Stimulated activated naive B cell treated with anti-CD40 and anti-IgM and Interleukin-4, amounts not matched to agents 10 μg/mL and 1 μg/mL and 100 μg/mL, for 72 hours (primary cell): ENCODE results near the gene CD4.

Experiments
- ATAC-seq, 2 donors: fragments of 150-1000 bp; cut with Tn5 transposase; replicated peaks; 2 replicates each; pipeline ENCODE4 v1.10.0; 2021; ENCODE audit warnings: moderate library complexity in 1 of 2
- DNase-seq: peaks from one replicate; pipeline ENCODE4 v3.0.0; 2021
- H3K27ac Mint-ChIP-seq: one replicate; pipeline ENCODE4 v1.8.0; 2022; ENCODE audit warnings: mild to moderate bottlenecking, mixed read lengths
- H3K27me3 Mint-ChIP-seq, 2 donors: one replicate each; pipeline ENCODE4 v1.8.0; 2022; ENCODE audit warnings: mixed read lengths in 2 of 2
- H3K36me3 Mint-ChIP-seq, 2 donors: one replicate each; pipeline ENCODE4 v1.8.0; 2022; ENCODE audit warnings: mixed read lengths in 2 of 2, mild to moderate bottlenecking in 1 of 2
- H3K4me1 Mint-ChIP-seq, 2 donors: one replicate each; pipeline ENCODE4 v1.8.0; 2022; ENCODE audit warnings: mixed read lengths in 2 of 2, mild to moderate bottlenecking in 1 of 2
- H3K4me3 Mint-ChIP-seq, 2 donors: one replicate each; pipeline ENCODE4 v1.8.0; 2022; ENCODE audit warnings: mild to moderate bottlenecking in 2 of 2, mixed read lengths in 2 of 2, moderate library complexity in 1 of 2
- H3K9me3 Mint-ChIP-seq, 2 donors: one replicate each; pipeline ENCODE4 v1.8.0; 2022; ENCODE audit warnings: mixed read lengths in 2 of 2, mild to moderate bottlenecking in 1 of 2

CD4 gene

GRCh38 chr12:6768990-6769389, 20.3 kb upstream of the CD4 start:
- Mint-ChIP-seq H3K27ac (no peak overlapping the region), H3K36me3 (peaks cover 0 to 1% of the 10 kb centered on the region in 2 donors), H3K27me3 (peaks cover 64 to 85% of the 10 kb centered on the region in 2 donors), H3K4me3 (no peak overlapping the region), H3K9me3 (peaks cover 0 to 2% of the 10 kb centered on the region in 2 donors), H3K4me1 (peaks cover 42 to 69% of the 10 kb centered on the region in 2 donors)
- DNase-seq: no peak
- ATAC-seq: no peak

GRCh38 chr12:6769666-6770065, 19.7 kb upstream of the CD4 start:
- H3K27me3 Mint-ChIP-seq: peaks cover 64 to 85% of the 10 kb centered on the region in 2 donors
- no peaks in the 10 kb centered on the region for H3K9me3 Mint-ChIP-seq
- no peak overlapping the region for H3K27ac Mint-ChIP-seq
- H3K4me3 Mint-ChIP-seq: no peak overlapping the region
- H3K4me1 Mint-ChIP-seq: peaks cover 37 to 64% of the 10 kb centered on the region in 2 donors
- DNase-seq (no peak), ATAC-seq (no peak)
- H3K36me3 Mint-ChIP-seq: peaks cover 0 to 1% of the 10 kb centered on the region in 2 donors

GRCh38 chr12:6770094-6770493, 19.2 kb upstream of the CD4 start:
- ATAC-seq (no peak), DNase-seq (no peak)
- peaks cover 66 to 85% of the 10 kb centered on the region in 2 donors for H3K27me3 Mint-ChIP-seq
- H3K4me1 Mint-ChIP-seq: peaks cover 38 to 64% of the 10 kb centered on the region in 2 donors
- no peaks in the 10 kb centered on the region for H3K9me3 Mint-ChIP-seq
- H3K27ac Mint-ChIP-seq: no peak overlapping the region
- H3K4me3 Mint-ChIP-seq: no peak overlapping the region
- H3K36me3 Mint-ChIP-seq: peaks cover 0 to 1% of the 10 kb centered on the region in 2 donors

- ATAC-seq (no peak), DNase-seq (no peak)
- Mint-ChIP-seq H3K27me3 (peaks cover 66 to 85% of the 10 kb centered on the region in 2 donors), H3K4me3 (no peak overlapping the region), H3K27ac (no peak overlapping the region), H3K36me3 (peaks cover 0 to 1% of the 10 kb centered on the region in 2 donors), H3K9me3 (no peaks in the 10 kb centered on the region), H3K4me1 (peaks cover 34 to 64% of the 10 kb centered on the region in 2 donors)
Observed at GRCh38 chr12:6770600-6770999, 18.7 kb upstream of the CD4 start.

- peak; percentile 37 to 41 for ATAC-seq
- peaks cover 0 to 1% of the 10 kb centered on the region in 2 donors for H3K36me3 Mint-ChIP-seq
- H3K27ac Mint-ChIP-seq: peak overlapping the region; percentile 37
- DNase-seq: no peak
- H3K27me3 Mint-ChIP-seq: peaks cover 67 to 87% of the 10 kb centered on the region in 2 donors
- peaks cover 34 to 64% of the 10 kb centered on the region in 2 donors for H3K4me1 Mint-ChIP-seq
- no peak overlapping the region for H3K4me3 Mint-ChIP-seq
- no peaks in the 10 kb centered on the region for H3K9me3 Mint-ChIP-seq
Observed at GRCh38 chr12:6771091-6771495, 18.2 kb upstream of the CD4 start.

- Mint-ChIP-seq H3K27ac (no peak overlapping the region), H3K27me3 (peaks cover 74 to 93% of the 10 kb centered on the region in 2 donors)
Observed at GRCh38 chr12:6771509-6772330, 17.6 kb upstream of the CD4 start.

GRCh38 chr12:6772331-6772695, 17.0 kb upstream of the CD4 start, which contains the start of gene LAG3:
Gene LAG3, plus strand, starts transcription at chr12:6772520. Its CDS starts 333 bp downstream, at chr12:6772853.
- Mint-ChIP-seq H3K9me3 (no peaks in the 10 kb centered on the region), H3K36me3 (peaks cover 0 to 3% of the 10 kb centered on the region in 2 donors), H3K27me3 (peaks cover 79 to 92% of the 10 kb centered on the region in 2 donors), H3K4me1 (peaks cover 30 to 65% of the 10 kb centered on the region in 2 donors), H3K27ac (no peak within 1 kb of the TSS), H3K4me3 (peak within 1 kb of the TSS; percentile 51 to 54)
- DNase-seq (no peak), ATAC-seq (peak; percentile 52 to 64)

More at GRCh38 chr12:6771509-6772330, 17.6 kb upstream of the CD4 start:
- ATAC-seq (no peak), DNase-seq (no peak)
- Mint-ChIP-seq H3K36me3 (peaks cover 0 to 3% of the 10 kb centered on the region in 2 donors), H3K4me1 (peaks cover 34 to 70% of the 10 kb centered on the region in 2 donors), H3K9me3 (no peaks in the 10 kb centered on the region), H3K4me3 (peak overlapping the region; percentile 30 to 35)

GRCh38 chr12:6772726-6773589, 16.4 kb upstream of the CD4 start:
- peaks cover 79 to 92% of the 10 kb centered on the region in 2 donors for H3K27me3 Mint-ChIP-seq
- DNase-seq: no peak
- peaks cover 0 to 3% of the 10 kb centered on the region in 2 donors for H3K36me3 Mint-ChIP-seq
- peak overlapping the region; percentile 51 to 54 for H3K4me3 Mint-ChIP-seq
- peaks cover 26 to 62% of the 10 kb centered on the region in 2 donors for H3K4me1 Mint-ChIP-seq
- H3K9me3 Mint-ChIP-seq: no peaks in the 10 kb centered on the region
- H3K27ac Mint-ChIP-seq: no peak overlapping the region
- ATAC-seq: no peak

- H3K4me1 Mint-ChIP-seq: peaks cover 28 to 63% of the 10 kb centered on the region in 2 donors
- no peak overlapping the region for H3K27ac Mint-ChIP-seq
- peak overlapping the region in 1 of 2 donors; percentile 26 for H3K4me3 Mint-ChIP-seq
- no peaks in the 10 kb centered on the region for H3K9me3 Mint-ChIP-seq
- H3K27me3 Mint-ChIP-seq: peaks cover 79 to 92% of the 10 kb centered on the region in 2 donors
- peaks cover 0 to 3% of the 10 kb centered on the region in 2 donors for H3K36me3 Mint-ChIP-seq
- no peak for DNase-seq
- peak in 1 of 2 donors; percentile 12 for ATAC-seq
Observed at GRCh38 chr12:6773590-6774351, 15.6 kb upstream of the CD4 start.

- peaks cover 33 to 71% of the 10 kb centered on the region in 2 donors for H3K4me1 Mint-ChIP-seq
- no peak overlapping the region for H3K4me3 Mint-ChIP-seq
- peaks cover 72 to 84% of the 10 kb centered on the region in 2 donors for H3K27me3 Mint-ChIP-seq
- H3K36me3 Mint-ChIP-seq: peaks cover 0 to 2% of the 10 kb centered on the region in 2 donors
- DNase-seq (no peak), ATAC-seq (no peak)
- H3K27ac Mint-ChIP-seq: no peak overlapping the region
- no peaks in the 10 kb centered on the region for H3K9me3 Mint-ChIP-seq
Observed at GRCh38 chr12:6774499-6775062, 14.7 kb upstream of the CD4 start.

- H3K27ac Mint-ChIP-seq: no peak overlapping the region
- peaks cover 0 to 2% of the 10 kb centered on the region in 2 donors for H3K36me3 Mint-ChIP-seq
- H3K4me1 Mint-ChIP-seq: peaks cover 40 to 80% of the 10 kb centered on the region in 2 donors
- peaks cover 63 to 75% of the 10 kb centered on the region in 2 donors for H3K27me3 Mint-ChIP-seq
- H3K9me3 Mint-ChIP-seq: no peaks in the 10 kb centered on the region
- H3K4me3 Mint-ChIP-seq: no peak overlapping the region
- no peak for ATAC-seq
- no peak for DNase-seq
Observed at GRCh38 chr12:6775185-6776174, 13.8 kb upstream of the CD4 start.

GRCh38 chr12:6777386-6777785, 11.9 kb upstream of the CD4 start:
- no peak for ATAC-seq
- peaks cover 0 to 2% of the 10 kb centered on the region in 2 donors for H3K36me3 Mint-ChIP-seq

More at GRCh38 chr12:6777386-6777785, 11.9 kb upstream of the CD4 start:
- DNase-seq: no peak
- Mint-ChIP-seq H3K9me3 (no peaks in the 10 kb centered on the region), H3K4me1 (peaks cover 32 to 68% of the 10 kb centered on the region in 2 donors), H3K4me3 (no peak overlapping the region), H3K27ac (no peak overlapping the region), H3K27me3 (peaks cover 50 to 59% of the 10 kb centered on the region in 2 donors)
